ENCODE data around the gene ABHD17B. TPM values are rescaled to one million over a fixed set of nuclear protein-coding genes. Genes with fewer than 3 reads are reported as not detected.

Gene ABHD17B
- total RNA-seq, 2 donors from 2014 or later, result 15.3 to 24.6 TPM

GRCh38 chr9:71824257-71824656, 86.7 kb downstream of the ABHD17B start:
- no peak for ATAC-seq (ENCODE audit: insufficient number of reproducible peaks, low FRiP score, low read depth)
- Histone ChIP-seq H3K27me3 (replicated peaks; ENCODE audit: insufficient read depth) (no peaks in the 10 kb centered on the region), H3K27ac (no peak overlapping the region), H3K36me3 (no peaks in the 10 kb centered on the region), H3K9me3 (no peaks in the 10 kb centered on the region), H3K4me3 (no peak overlapping the region), H3K4me1 (ENCODE audit: control insufficient read depth in 1 of 2, low read depth in 2 of 2) (no peaks in the 10 kb centered on the region)
- TF ChIP-seq CTCF (IDR thresholded peaks at IDR 0.05), result no peak
- DNase-seq (ENCODE audit: low spot score), result no peak

GRCh38 chr9:71822935-71823334, 88.1 kb downstream of the ABHD17B start:
- no peaks in the 10 kb centered on the region for H3K27me3 ChIP-seq (replicated peaks; ENCODE audit: insufficient read depth)
- no peak for ATAC-seq (ENCODE audit: insufficient number of reproducible peaks, low FRiP score, low read depth)
- H3K36me3 ChIP-seq, result no peaks in the 10 kb centered on the region
- no peak overlapping the region for H3K4me3 ChIP-seq
- no peaks in the 10 kb centered on the region for H3K9me3 ChIP-seq
- H3K27ac ChIP-seq, result no peak overlapping the region
- no peak for TF ChIP-seq CTCF (IDR thresholded peaks at IDR 0.05)
- no peak for DNase-seq (ENCODE audit: low spot score)
- no peaks in the 10 kb centered on the region for H3K4me1 ChIP-seq (ENCODE audit: control insufficient read depth in 1 of 2, low read depth in 2 of 2)

GRCh38 chr9:71822456-71822855, 88.5 kb downstream of the ABHD17B start:
- H3K27ac ChIP-seq, result no peak overlapping the region
- TF ChIP-seq CTCF (IDR thresholded peaks at IDR 0.05), result no peak
- H3K9me3 ChIP-seq, result no peaks in the 10 kb centered on the region
- H3K36me3 ChIP-seq, result no peaks in the 10 kb centered on the region
- ATAC-seq (ENCODE audit: insufficient number of reproducible peaks, low FRiP score, low read depth) (no peak), DNase-seq (ENCODE audit: low spot score) (no peak)
- H3K4me3 ChIP-seq, result no peak overlapping the region
- H3K4me1 ChIP-seq (ENCODE audit: control insufficient read depth in 1 of 2, low read depth in 2 of 2), result no peaks in the 10 kb centered on the region
- no peaks in the 10 kb centered on the region for H3K27me3 ChIP-seq (replicated peaks; ENCODE audit: insufficient read depth)

- TF ChIP-seq CTCF (IDR thresholded peaks at IDR 0.05), result no peak
- H3K27ac ChIP-seq, result no peak overlapping the region
These were observed 89.6 kb downstream of the ABHD17B start for GRCh38 chr9:71821405-71821804.

GRCh38 chr9:71820403-71820921, 90.5 kb downstream of the ABHD17B start:
- DNase-seq (ENCODE audit: low spot score) (no peak), ATAC-seq (ENCODE audit: insufficient number of reproducible peaks, low FRiP score, low read depth) (no peak)
- Histone ChIP-seq H3K4me1 (ENCODE audit: control insufficient read depth in 1 of 2, low read depth in 2 of 2) (peaks cover 5 to 18% of the 10 kb centered on the region in 2 donors), H3K4me3 (no peak overlapping the region), H3K27ac (no peak overlapping the region), H3K9me3 (no peaks in the 10 kb centered on the region), H3K27me3 (replicated peaks; ENCODE audit: insufficient read depth) (no peaks in the 10 kb centered on the region), H3K36me3 (no peaks in the 10 kb centered on the region)
- no peak for TF ChIP-seq CTCF (IDR thresholded peaks at IDR 0.05)

More at GRCh38 chr9:71821405-71821804, 89.6 kb downstream of the ABHD17B start:
- H3K4me1 ChIP-seq (ENCODE audit: control insufficient read depth in 1 of 2, low read depth in 2 of 2), result peaks cover under 1 to 10% of the 10 kb centered on the region in 2 donors
- ATAC-seq (ENCODE audit: insufficient number of reproducible peaks, low FRiP score, low read depth) (no peak), DNase-seq (ENCODE audit: low spot score) (no peak)
- no peaks in the 10 kb centered on the region for H3K36me3 ChIP-seq
- H3K9me3 ChIP-seq, result no peaks in the 10 kb centered on the region
- no peaks in the 10 kb centered on the region for H3K27me3 ChIP-seq (replicated peaks; ENCODE audit: insufficient read depth)
- H3K4me3 ChIP-seq, result no peak overlapping the region
